Mucosa of descending colon (tissue), 3 donors: ENCODE data around the gene MYO1E. TPM values are rescaled to one million over a fixed set of nuclear protein-coding genes. Genes with fewer than 3 reads are reported as not detected.

Experiments used
- ATAC-seq: fragments of 200-7000 bp; cut with Tn5 transposase; one replicate; pipeline ENCODE4 v1.9.1; 2020; ENCODE audit warnings: mild to moderate bottlenecking, moderate library complexity
- DNase-seq, 3 donors: peaks; one replicate each; pipeline ENCODE4 v3.0.0-alpha.2; 2020
- H3K36me3 ChIP-seq: fragments of 200-600 bp; one replicate; pipeline ENCODE4 v1.8.0; 2021; ENCODE audit warnings: low read depth, mild to moderate bottlenecking
- H3K4me1 ChIP-seq: fragments of 200-600 bp; one replicate; pipeline ENCODE4 v1.8.0; 2021; ENCODE audit warnings: low read depth, mild to moderate bottlenecking
- H3K4me3 ChIP-seq: fragments of 200-600 bp; one replicate; pipeline ENCODE4 v1.8.0; 2021; ENCODE audit warnings: mild to moderate bottlenecking
- H3K9me3 ChIP-seq: fragments of 200-600 bp; one replicate; pipeline ENCODE4 v1.8.0; 2021; ENCODE audit warnings: mild to moderate bottlenecking
- intact Hi-C, 2 donors: fragments of 100-400 bp; cut with DNase I in 1 of 2; cut with micrococcal nuclease in 1 of 2; formaldehyde crosslinking; loops; one replicate each; pipeline versions ENCODE4 v1.11.0 to v1.11.1; 2022; cut with DNase I, micrococcal nuclease
- total RNA-seq, 3 donors: library from RNA; stranded (reverse); fragmentation: NEBNext Ultra II Directional in 2 of 3; extraction: Animal tissue kit (Norgen Biotek cat#: 25700) in 2 of 3; gene quantifications; one replicate each; pipeline versions ENCODE4 v1.2.1 to v1.2.4, GENCODE V29; 2021 to 2023
- TF ChIP-seq, protein P1 (sequence below): fragments of 200-600 bp; IDR thresholded peaks from one replicate; pipeline ENCODE4 v1.8.0; 2022; ENCODE audit warnings: antibody characterized with exemption, mild to moderate bottlenecking
- donor health status: DM: no; HTN: no; CAD: no; lungs with moderate emphysema.
- donor health status: DM: no; HTN: no; CAD: no.
- donor health status: DM: no; HTN: yes; CAD: no.

MYO1E gene
- total RNA-seq, 3 donors from 2014 or later, result 189 to 325 (median 283) TPM

GRCh38 chr15:59171067-59171397 lies 201.6 kb downstream of the MYO1E start:
- intact Hi-C loops, result loop anchor here in 1 of 2 donors (10.0 kb wide), 1 partner anchor 324 kb away; no protein-coding TSS in a partner anchor
- Histone ChIP-seq H3K36me3 (no peaks in the 10 kb centered on the region), H3K4me3 (no peak overlapping the region), H3K9me3 (no peaks in the 10 kb centered on the region), H3K4me1 (peaks cover 9% of the 10 kb centered on the region)
- no peak for DNase-seq
- no peak for ATAC-seq
- TF ChIP-seq, protein P1, sequence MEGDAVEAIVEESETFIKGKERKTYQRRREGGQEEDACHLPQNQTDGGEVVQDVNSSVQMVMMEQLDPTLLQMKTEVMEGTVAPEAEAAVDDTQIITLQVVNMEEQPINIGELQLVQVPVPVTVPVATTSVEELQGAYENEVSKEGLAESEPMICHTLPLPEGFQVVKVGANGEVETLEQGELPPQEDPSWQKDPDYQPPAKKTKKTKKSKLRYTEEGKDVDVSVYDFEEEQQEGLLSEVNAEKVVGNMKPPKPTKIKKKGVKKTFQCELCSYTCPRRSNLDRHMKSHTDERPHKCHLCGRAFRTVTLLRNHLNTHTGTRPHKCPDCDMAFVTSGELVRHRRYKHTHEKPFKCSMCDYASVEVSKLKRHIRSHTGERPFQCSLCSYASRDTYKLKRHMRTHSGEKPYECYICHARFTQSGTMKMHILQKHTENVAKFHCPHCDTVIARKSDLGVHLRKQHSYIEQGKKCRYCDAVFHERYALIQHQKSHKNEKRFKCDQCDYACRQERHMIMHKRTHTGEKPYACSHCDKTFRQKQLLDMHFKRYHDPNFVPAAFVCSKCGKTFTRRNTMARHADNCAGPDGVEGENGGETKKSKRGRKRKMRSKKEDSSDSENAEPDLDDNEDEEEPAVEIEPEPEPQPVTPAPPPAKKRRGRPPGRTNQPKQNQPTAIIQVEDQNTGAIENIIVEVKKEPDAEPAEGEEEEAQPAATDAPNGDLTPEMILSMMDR, result no peak

- DNase-seq (peak; percentile 23 to 63 (median 57)), ATAC-seq (peak; percentile 60)
- peaks cover 7% of the 10 kb centered on the region for H3K4me1 ChIP-seq
- H3K9me3 ChIP-seq, result no peaks in the 10 kb centered on the region
- no peak overlapping the region for H3K4me3 ChIP-seq
- intact Hi-C loops, result loop anchor here in 1 of 2 donors (10.0 kb wide), 1 partner anchor 324 kb away; no protein-coding TSS in a partner anchor
- H3K36me3 ChIP-seq, result no peaks in the 10 kb centered on the region
- TF ChIP-seq, protein P1, result no peak
Measured at GRCh38 chr15:59170295-59171066, 202.2 kb downstream of the MYO1E start.

DNA sequence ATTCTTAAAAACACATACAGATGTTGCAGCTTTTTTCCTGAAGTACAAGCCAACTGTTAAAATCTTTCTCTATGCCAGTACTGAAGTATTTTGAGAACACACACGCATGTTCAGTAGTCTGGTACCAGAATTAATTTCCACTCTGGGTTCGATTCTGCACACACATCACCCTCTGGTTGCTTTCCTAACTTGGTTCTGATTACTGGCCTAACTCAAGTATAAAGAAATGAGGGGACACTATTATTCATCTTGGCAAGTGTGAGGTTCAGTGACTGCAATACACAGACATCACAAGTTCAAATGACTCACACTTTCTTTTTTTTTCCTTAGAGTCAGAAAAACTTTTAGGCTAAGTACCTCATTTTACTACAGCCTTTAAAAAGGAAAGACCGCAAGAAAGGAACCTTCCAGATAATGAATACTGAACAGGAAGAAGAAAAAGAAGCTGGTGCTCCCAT lies 203.4 kb downstream of the MYO1E start:
- DNase-seq (no peak), ATAC-seq (peak; percentile 30)
- Histone ChIP-seq H3K36me3 (no peaks in the 10 kb centered on the region), H3K4me1 (no peaks in the 10 kb centered on the region), H3K4me3 (no peak overlapping the region), H3K9me3 (no peaks in the 10 kb centered on the region)
- intact Hi-C loops, result no loop called here
- TF ChIP-seq, protein P1, result no peak

- H3K36me3 ChIP-seq, result no peaks in the 10 kb centered on the region
- ATAC-seq, result no peak
Measured at GRCh38 chr15:59168536-59168935, 204.1 kb downstream of the MYO1E start.

GRCh38 chr15:59166601-59167265 lies 205.9 kb downstream of the MYO1E start:
- TF ChIP-seq, protein P1, result no peak
- H3K4me3 ChIP-seq, result no peak overlapping the region
- DNase-seq (no peak), ATAC-seq (no peak)
- no peaks in the 10 kb centered on the region for H3K36me3 ChIP-seq
- intact Hi-C loops, result no loop called here
- H3K9me3 ChIP-seq, result no peaks in the 10 kb centered on the region
- no peaks in the 10 kb centered on the region for H3K4me1 ChIP-seq

More at GRCh38 chr15:59168536-59168935, 204.1 kb downstream of the MYO1E start:
- Histone ChIP-seq H3K4me1 (no peaks in the 10 kb centered on the region), H3K9me3 (no peaks in the 10 kb centered on the region), H3K4me3 (no peak overlapping the region)
- no peak for DNase-seq
- intact Hi-C loops, result no loop called here
- TF ChIP-seq, protein P1, result no peak
